GM12891 (cell line): ENCODE data around the gene ZC3H7A.

Source experiments
- POLR2A ChIP-seq: IDR thresholded peaks from 2 replicates; pipeline ENCODE4 v1.6.1; 2011; ENCODE audit warnings: low read depth, low read length, control low read depth
- POLR2AphosphoS5 ChIP-seq: IDR thresholded peaks from 2 replicates; pipeline ENCODE4 v1.6.1; 2011; ENCODE audit warnings: low read depth, low read length, control low read depth
- TAF1 ChIP-seq: IDR thresholded peaks from 2 replicates; pipeline ENCODE4 v1.6.1; 2011; ENCODE audit warnings: low read depth, low read length, control low read depth

DNA sequence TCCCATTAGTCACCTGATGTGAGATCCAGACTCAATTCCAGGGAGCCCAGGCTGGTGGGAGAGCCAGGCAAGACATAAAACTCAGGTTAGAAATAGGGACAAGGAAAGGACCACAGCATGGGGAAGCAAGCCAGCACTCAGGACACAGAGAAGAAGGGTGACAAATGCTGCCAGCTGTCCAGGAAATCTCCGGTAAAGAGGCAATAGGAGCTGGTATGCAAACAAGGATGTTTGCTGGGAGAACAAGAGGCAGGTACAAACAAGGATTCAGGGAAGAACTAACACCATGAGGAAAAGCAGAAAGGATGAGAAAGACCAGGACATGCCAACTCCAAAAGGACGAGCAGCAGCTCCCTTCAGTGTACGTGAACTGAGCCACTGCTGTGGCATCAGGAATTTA is 44.2 kb downstream of the ZC3H7A start:
- TF ChIP-seq TAF1 (no peak), POLR2AphosphoS5 (no peak), POLR2A (no peak)
